CD4-positive, alpha-beta T cell (primary cell): ENCODE results near the gene PIK3C3. TPM values are rescaled to one million over a fixed set of nuclear protein-coding genes. Genes with fewer than 3 reads are reported as not detected.

ENCODE experiments used
- ATAC-seq: fragments of 200-7000 bp; cut with Tn5 transposase; one replicate; pipeline ENCODE4 v1.10.0; 2022; ENCODE audit warnings: mild to moderate bottlenecking; ENCODE audit not compliant: poor library complexity
- CTCF ChIA-PET: fragments of 350-600 bp; sonication (Branson Sonifier 250); formaldehyde crosslinking; loops from one replicate; lab custom pipeline; 2021; ENCODE audit warnings: antibody characterized with exemption, inconsistent platforms; lab: Charles Lee
- POLR2A ChIA-PET: fragments of 350-600 bp; sonication (Branson Sonifier 250); formaldehyde crosslinking; loops from one replicate; lab custom pipeline; 2021; ENCODE audit warnings: antibody characterized with exemption, inconsistent platforms; lab: Charles Lee
- DNase-seq, 14 experiments: peaks; one replicate each; pipeline ENCODE4 v3.0.0-alpha.2; 2013 to 2020; ENCODE audit warnings: mixed read lengths in 2 of 14
- H3K27ac ChIP-seq, 2 donors: one replicate each; pipeline versions ENCODE4 v1.5.1 to v1.7.0; 2013; ENCODE audit warnings: low read length in 2 of 2, low read depth in 1 of 2, mild to moderate bottlenecking in 1 of 2
- H3K27me3 ChIP-seq, 2 experiments: 1 replicate in 1 of 2; 2 replicates in 1 of 2; pipeline versions ENCODE4 v1.6.1 to v1.7.0; 2013; ENCODE audit warnings: low read length in 2 of 2, control low read depth in 1 of 2, mild to moderate bottlenecking in 1 of 2, moderate library complexity in 1 of 2; ENCODE audit not compliant: insufficient read depth in 2 of 2, control insufficient read depth in 1 of 2
- H3K36me3 ChIP-seq: one replicate; pipeline ENCODE4 v1.6.1; 2013; ENCODE audit warnings: low read length, control low read depth; ENCODE audit not compliant: insufficient read depth
- H3K4me1 ChIP-seq: one replicate; pipeline ENCODE4 v1.6.1; 2013; ENCODE audit warnings: low read length, control low read depth; ENCODE audit not compliant: insufficient read depth
- H3K4me3 ChIP-seq: one replicate; pipeline ENCODE4 v1.5.1; 2013; ENCODE audit warnings: mild to moderate bottlenecking, low read length, moderate library complexity
- H3K9me3 ChIP-seq, 2 experiments: 1 replicate in 1 of 2; 2 replicates in 1 of 2; pipeline versions ENCODE4 v1.6.1 to v1.7.0; 2013; ENCODE audit warnings: low read length in 2 of 2, mild to moderate bottlenecking in 2 of 2, control low read depth in 1 of 2, moderate library complexity in 1 of 2; ENCODE audit not compliant: control insufficient read depth in 1 of 2, insufficient read depth in 1 of 2
- H3K27ac Mint-ChIP-seq: one replicate; pipeline ENCODE4 v1.8.0; 2020; ENCODE audit warnings: mixed read lengths
- H3K27me3 Mint-ChIP-seq: one replicate; pipeline ENCODE4 v1.8.0; 2021; ENCODE audit warnings: mixed read lengths
- H3K36me3 Mint-ChIP-seq: one replicate; pipeline ENCODE4 v1.8.0; 2021; ENCODE audit warnings: low read depth, mixed read lengths
- H3K4me1 Mint-ChIP-seq: one replicate; pipeline ENCODE4 v1.8.0; 2021; ENCODE audit warnings: low read depth, mixed read lengths
- H3K4me3 Mint-ChIP-seq: one replicate; pipeline ENCODE4 v1.8.0; 2020; ENCODE audit warnings: mild to moderate bottlenecking, mixed read lengths
- H3K9me3 Mint-ChIP-seq: one replicate; pipeline ENCODE4 v1.8.0; 2020; ENCODE audit warnings: mixed read lengths
- intact Hi-C, 2 experiments: fragments of 100-400 bp; cut with DNase I in 1 of 2; cut with micrococcal nuclease in 1 of 2; formaldehyde crosslinking; loops; one replicate each; pipeline versions ENCODE4 v1.15.1 to v1.9.0; 2023 to 2025; cut with DNase I, micrococcal nuclease
- total RNA-seq, 174 experiments: library from RNA in 2 of 174; stranded (reverse) in 2 of 174; gene quantifications; one replicate each; pipeline ENCODE4 v1.2.3 and lab custom pipeline; 2021 to 2026
- TF ChIP-seq, protein P1 (sequence below): fragments of 200-600 bp; IDR thresholded peaks from one replicate; pipeline ENCODE4 v1.8.0; 2022; ENCODE audit warnings: antibody characterized with exemption, mild to moderate bottlenecking

PIK3C3 gene
- total RNA-seq, 2 experiments from 2014 or later, result 33.5 to 34.2 TPM

DNA sequence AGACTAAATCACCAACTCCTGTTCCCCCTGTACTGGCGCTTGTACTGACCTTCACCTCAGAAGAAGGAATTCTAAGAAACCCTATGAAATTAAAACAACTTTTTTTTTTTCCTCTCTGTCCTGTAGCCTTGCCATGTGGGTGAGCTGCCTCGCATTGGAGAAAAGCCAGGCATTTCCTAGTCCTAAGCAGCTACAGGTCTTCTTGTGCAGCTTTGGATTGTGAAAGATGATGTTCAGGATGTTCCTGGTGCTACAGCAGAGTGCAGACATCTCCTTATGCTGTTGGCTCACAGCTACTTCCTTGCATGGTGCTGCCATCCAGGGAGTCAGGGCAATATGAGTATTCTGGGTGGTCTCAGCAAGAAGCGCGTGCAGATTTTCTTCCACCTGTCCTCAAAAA lies 11.9 kb downstream of the PIK3C3 start:
- POLR2A ChIA-PET, result no interaction called here
- Mint-ChIP-seq H3K9me3 (no peaks in the 10 kb centered on the region), H3K4me1 (peaks cover 71% of the 10 kb centered on the region), H3K36me3 (peaks cover 87% of the 10 kb centered on the region), H3K27me3 (no peaks in the 10 kb centered on the region), H3K4me3 (no peak overlapping the region), H3K27ac (no peak overlapping the region)
- Histone ChIP-seq H3K36me3 (peaks cover 62% of the 10 kb centered on the region), H3K27me3 (no peaks in the 10 kb centered on the region), H3K4me3 (no peak overlapping the region), H3K27ac (no peak overlapping the region), H3K9me3 (no peaks in the 10 kb centered on the region), H3K4me1 (peaks cover 4% of the 10 kb centered on the region)
- DNase-seq (no peak), ATAC-seq (no peak)
- TF ChIP-seq, protein P1, sequence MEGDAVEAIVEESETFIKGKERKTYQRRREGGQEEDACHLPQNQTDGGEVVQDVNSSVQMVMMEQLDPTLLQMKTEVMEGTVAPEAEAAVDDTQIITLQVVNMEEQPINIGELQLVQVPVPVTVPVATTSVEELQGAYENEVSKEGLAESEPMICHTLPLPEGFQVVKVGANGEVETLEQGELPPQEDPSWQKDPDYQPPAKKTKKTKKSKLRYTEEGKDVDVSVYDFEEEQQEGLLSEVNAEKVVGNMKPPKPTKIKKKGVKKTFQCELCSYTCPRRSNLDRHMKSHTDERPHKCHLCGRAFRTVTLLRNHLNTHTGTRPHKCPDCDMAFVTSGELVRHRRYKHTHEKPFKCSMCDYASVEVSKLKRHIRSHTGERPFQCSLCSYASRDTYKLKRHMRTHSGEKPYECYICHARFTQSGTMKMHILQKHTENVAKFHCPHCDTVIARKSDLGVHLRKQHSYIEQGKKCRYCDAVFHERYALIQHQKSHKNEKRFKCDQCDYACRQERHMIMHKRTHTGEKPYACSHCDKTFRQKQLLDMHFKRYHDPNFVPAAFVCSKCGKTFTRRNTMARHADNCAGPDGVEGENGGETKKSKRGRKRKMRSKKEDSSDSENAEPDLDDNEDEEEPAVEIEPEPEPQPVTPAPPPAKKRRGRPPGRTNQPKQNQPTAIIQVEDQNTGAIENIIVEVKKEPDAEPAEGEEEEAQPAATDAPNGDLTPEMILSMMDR, result no peak
- CTCF ChIA-PET, result interaction anchor here (0.6 to 1.6 kb wide), 2 partner anchors 11 to 12 kb away, joined by 3 to 4 read pairs; partner anchors contain the start of gene PIK3C3
- intact Hi-C loops, result no loop called here

DNA sequence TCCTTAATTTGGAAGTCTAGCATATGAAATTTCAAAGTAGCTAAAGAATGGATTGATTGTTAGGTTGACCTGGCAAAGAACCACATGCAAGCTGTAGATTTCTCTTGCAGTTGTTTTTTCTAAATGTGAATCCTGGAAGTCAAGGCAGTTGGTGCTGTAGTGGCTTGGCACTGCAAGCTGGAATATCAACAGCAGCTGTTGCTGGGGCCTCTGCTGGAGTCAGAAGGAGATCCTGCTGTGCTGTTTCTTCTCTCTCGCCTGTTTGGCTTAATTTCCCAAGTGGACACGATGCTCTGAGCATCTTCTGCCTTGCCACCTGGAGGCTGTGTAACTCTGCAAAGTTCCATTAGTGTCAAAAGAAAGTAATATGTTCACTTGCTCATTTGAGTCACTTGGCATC lies 12.6 kb downstream of the PIK3C3 start:
- ChIA-PET POLR2A (no interaction called here), CTCF (interaction anchor here (1.6 kb wide), 1 partner anchor 13 kb away, joined by 4 read pairs; the partner anchor contains the start of gene PIK3C3)
- no peaks in the 10 kb centered on the region for H3K27me3 Mint-ChIP-seq
- H3K4me3 ChIP-seq, result no peak overlapping the region
- H3K9me3 ChIP-seq, result no peaks in the 10 kb centered on the region
- no peak overlapping the region for H3K4me3 Mint-ChIP-seq
- H3K4me1 ChIP-seq, result peaks cover 4% of the 10 kb centered on the region
- intact Hi-C loops, result no loop called here
- peaks cover 57% of the 10 kb centered on the region for H3K36me3 ChIP-seq
- H3K36me3 Mint-ChIP-seq, result peaks cover 87% of the 10 kb centered on the region
- TF ChIP-seq, protein P1, result no peak
- no peak overlapping the region for H3K27ac ChIP-seq
- peaks cover 73% of the 10 kb centered on the region for H3K4me1 Mint-ChIP-seq
- no peaks in the 10 kb centered on the region for H3K27me3 ChIP-seq
- ATAC-seq, result no peak
- no peak for DNase-seq
- H3K27ac Mint-ChIP-seq, result no peak overlapping the region
- no peaks in the 10 kb centered on the region for H3K9me3 Mint-ChIP-seq

GRCh38 chr18:41969881-41970280 lies 14.8 kb downstream of the PIK3C3 start:
- Histone ChIP-seq H3K4me3 (no peak overlapping the region), H3K36me3 (peaks cover 42% of the 10 kb centered on the region), H3K9me3 (no peaks in the 10 kb centered on the region), H3K27me3 (no peaks in the 10 kb centered on the region), H3K27ac (no peak overlapping the region), H3K4me1 (peaks cover 4% of the 10 kb centered on the region)
- H3K9me3 Mint-ChIP-seq, result no peaks in the 10 kb centered on the region
- TF ChIP-seq, protein P1, result no peak
- ChIA-PET POLR2A (no interaction called here), CTCF (interaction anchor here (1.0 kb wide), 1 partner anchor 58 kb away, joined by 3 read pairs; no protein-coding TSS in a partner anchor)
- peak overlapping the region; percentile 8 for H3K27ac Mint-ChIP-seq
- no peak for DNase-seq
- H3K4me3 Mint-ChIP-seq, result no peak overlapping the region
- H3K27me3 Mint-ChIP-seq, result no peaks in the 10 kb centered on the region
- peaks cover 81% of the 10 kb centered on the region for H3K4me1 Mint-ChIP-seq
- intact Hi-C loops, result no loop called here
- peaks cover 76% of the 10 kb centered on the region for H3K36me3 Mint-ChIP-seq
- ATAC-seq, result no peak
